ENCODE measurements around the gene VCL.
"Not testable (repeated sequence)": the region's sequence is repeated elsewhere in the genome, so short reads cannot be mapped to it uniquely, and the experiment has no call there.

The VCL gene

GRCh38 chr10:73997787-73998622, at the start of gene VCL:
Gene VCL, plus strand, starts transcription at chr10:73998116. Its CDS starts 92 bp downstream, at chr10:73998208.
- DNase-seq, result peak; percentile 90

DNA sequence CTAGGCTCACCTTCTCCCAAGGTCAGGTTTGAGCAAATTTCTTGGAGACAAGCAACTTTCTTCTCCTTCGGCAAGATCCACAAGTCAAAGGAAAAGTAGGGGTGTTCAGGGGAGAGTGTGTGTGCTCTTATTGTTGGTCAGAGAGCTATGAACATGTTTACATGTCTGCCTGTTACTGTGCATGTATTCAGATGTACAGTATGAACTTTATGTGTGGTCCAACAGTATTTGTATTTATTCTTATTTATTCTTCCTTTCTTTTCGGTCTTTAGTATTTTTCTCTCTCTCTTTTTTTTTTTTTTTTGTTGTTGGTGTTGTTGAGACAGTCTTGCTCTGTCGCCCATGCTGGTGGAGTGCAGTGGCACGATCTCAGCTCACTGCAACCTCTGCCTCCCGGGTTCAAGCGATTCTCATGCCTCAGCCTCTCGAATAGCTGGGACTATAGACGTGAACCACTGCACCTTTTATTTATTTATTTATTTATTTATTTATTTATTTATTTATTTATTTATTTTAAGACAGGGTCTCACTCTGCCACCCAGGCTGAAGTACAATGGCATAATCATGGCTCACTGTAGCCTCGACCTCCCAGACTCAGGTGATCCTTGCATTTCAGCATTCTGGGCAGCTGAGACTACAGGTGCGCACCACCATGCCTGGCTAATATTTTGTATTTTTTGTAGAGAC, 48.8 kb upstream of the VCL start:
- no peak for DNase-seq

DNA sequence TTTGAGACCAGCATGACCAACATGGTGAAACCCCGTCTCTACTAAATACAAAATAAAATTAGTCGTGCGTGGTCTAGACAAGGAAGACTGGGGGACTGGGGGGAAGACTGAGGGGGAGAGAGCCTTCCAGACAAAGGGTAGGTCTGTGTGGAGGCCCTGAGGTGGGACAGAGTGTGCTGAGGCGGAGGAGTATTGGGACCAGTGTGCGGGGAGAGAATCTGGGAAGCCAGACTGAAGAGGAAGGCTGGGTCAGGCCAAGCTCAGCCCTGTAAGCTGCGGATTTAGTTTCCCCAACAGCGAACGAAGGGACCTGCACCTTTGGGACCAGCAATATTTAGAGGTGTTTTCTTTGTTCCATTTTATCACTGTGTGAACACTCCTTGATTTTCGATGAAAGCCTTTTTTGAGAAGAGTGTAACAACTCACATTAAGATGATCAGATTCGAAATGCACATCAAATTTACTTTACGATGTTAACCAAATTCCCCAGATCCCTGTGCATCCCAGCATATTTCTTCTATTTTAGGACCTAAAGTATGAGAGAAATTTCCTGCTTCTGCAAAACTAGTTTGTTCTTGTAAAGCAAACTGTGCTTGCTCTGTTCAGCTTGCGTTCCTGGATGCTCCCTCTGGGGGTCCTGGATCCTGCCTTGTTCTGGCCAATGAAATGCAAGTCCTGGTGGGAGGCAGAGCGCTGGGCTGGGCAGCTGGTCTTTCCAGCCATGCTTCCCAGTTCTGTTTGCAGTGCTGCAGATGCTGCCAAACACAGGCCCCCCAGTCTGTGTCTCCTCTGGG, 47.6 kb upstream of the VCL start:
- DNase-seq, result no peak

GRCh38 chr10:73953665-73954064, 44.3 kb upstream of the VCL start:
- DNase-seq, result no peak

GRCh38 chr10:73954737-73955136, 43.2 kb upstream of the VCL start:
- DNase-seq, result no peak

DNA sequence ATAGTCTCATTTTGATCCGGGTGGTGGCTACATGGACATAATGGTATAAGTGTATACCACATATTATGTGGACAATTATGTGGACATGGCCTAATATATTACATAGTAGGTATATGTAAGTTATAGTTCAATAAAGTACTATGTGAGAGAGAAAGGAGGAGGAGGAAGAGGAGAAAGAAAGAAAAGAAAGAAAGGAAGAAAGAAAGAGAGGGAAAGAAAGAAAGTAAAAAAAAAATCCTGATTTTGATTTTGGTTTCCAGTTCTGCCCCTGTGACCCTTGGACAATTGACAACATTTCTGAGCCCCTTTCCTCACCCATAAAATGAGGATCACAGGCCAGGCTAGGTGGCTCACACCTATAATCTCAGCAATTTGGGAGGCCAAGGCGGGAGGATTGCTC, 42.2 kb upstream of the VCL start:
- no peak for DNase-seq

GRCh38 chr10:73956476-73957359, 41.2 kb upstream of the VCL start:
- DNase-seq, result no peak

GRCh38 chr10:73959484-73960243, 38.3 kb upstream of the VCL start:
- DNase-seq, result no peak

DNA sequence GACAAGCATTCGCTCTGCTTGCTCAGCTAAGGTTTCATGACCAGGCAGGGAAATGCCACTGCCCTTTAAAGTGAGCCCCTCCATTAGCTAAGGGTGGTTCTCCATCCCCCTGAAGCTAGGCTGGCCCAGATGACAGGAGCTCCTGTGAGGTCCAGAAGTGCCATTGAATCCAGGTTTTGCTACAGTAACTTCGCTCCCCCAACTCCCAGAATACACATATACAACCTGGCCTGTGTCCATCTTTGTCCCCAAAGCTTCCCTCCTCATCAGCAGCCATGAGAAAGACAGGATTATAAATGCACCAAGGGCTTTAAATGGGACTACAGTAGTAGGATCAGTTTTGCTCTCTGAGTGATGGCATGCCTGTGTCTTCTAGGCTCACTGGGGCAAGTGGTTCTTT, 35.5 kb upstream of the VCL start:
- no peak for DNase-seq

DNA sequence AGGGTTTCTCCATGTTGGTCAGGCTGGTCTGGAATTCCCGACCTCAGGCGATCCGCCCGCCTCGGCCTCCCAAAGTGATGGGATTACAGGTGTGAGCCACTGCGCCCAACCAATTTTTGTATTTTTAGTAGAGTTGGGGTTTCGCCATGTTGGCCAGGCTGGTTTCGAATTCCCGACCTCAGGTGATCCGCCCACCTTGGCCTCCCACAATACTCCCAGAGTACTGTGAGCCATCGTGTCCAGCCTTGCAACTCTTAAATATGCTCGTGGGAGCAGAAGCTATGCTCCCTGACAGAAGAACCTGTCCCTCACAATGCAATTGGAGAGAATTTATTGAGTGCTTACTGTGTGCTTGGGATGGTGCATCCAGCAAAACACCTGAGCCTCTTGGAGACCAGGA, 34.4 kb upstream of the VCL start:
- not testable (repeated sequence) for DNase-seq

- DNase-seq, result no peak
Measured at GRCh38 chr10:73964743-73965142, 33.2 kb upstream of the VCL start.

DNA sequence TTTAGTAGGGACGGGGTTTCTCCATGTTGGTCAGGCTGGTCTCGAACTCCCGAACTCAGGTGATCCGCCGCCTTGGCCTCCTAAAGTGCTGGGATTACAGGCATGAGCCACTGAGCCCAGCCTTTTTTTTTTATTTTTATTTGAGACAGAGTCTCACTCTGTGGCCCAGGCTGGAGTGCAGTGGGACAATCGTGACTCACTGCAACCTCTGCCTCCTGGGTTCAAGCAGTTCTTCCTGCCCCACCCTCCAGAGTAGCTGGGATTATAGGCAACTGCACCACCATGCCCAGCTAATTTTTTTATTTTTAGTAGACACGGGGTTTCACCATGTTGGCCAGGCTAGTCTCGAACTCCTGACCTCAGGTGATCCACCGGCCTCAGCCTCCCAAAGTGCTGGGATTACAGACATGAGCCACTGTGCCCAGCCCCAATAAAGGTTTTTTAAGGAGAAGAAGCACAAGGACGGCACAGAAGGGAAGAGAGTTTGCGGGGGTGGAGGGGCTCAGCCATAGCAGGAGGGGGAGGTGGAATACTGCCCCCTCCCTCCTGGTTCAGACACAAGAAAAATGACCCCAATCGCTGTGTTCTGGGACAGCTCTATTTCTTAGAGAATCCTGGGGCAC, 32.5 kb upstream of the VCL start:
- not testable (repeated sequence) for DNase-seq

- no peak for DNase-seq
Measured at GRCh38 chr10:73965890-73966768, 31.8 kb upstream of the VCL start.

- no peak for DNase-seq
Measured at GRCh38 chr10:73967022-73967429, 30.9 kb upstream of the VCL start.

DNA sequence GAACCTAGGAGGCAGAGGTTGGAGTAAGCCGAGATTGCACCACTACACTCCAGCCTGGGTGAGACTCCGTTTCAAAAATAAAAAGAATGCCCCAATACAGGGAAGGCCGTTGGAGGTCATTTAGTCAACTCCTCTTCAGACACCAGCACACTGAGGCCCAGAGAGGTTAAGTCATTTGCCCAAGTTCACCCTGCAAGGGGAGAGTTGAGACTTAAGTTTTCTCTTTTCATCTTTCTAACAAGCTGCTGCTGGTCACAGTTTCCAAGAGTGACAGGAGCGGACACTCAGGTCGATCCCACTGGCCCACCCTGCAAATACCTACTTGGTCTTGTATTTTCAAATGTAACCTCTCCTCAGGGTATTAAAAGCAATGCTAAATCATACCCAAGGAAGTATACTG, 30.4 kb upstream of the VCL start:
- no peak for DNase-seq

- no peak for DNase-seq
Measured at GRCh38 chr10:73968098-73968521, 29.8 kb upstream of the VCL start.

- DNase-seq, result no peak
Measured at GRCh38 chr10:73969224-73969841, 28.6 kb upstream of the VCL start.

DNA sequence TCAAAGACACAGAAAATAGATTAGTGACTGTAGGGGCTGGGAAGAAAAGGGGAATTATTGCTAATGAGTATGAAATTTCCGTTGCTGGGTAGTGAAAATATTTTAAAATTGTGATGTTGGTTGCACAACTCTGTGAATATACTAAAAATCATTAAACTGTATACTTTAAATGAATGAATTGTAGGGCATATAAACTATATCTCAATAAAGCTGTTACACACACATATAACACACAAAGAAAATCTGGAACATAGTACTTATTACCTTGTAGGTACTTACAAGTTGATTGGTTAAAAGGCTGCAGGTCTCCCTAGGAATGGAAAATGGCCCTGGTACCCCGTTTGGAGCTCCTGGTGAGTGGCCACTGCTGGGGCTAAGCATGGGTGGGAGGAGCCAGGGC, 27.1 kb upstream of the VCL start:
- DNase-seq, result no peak

DNA sequence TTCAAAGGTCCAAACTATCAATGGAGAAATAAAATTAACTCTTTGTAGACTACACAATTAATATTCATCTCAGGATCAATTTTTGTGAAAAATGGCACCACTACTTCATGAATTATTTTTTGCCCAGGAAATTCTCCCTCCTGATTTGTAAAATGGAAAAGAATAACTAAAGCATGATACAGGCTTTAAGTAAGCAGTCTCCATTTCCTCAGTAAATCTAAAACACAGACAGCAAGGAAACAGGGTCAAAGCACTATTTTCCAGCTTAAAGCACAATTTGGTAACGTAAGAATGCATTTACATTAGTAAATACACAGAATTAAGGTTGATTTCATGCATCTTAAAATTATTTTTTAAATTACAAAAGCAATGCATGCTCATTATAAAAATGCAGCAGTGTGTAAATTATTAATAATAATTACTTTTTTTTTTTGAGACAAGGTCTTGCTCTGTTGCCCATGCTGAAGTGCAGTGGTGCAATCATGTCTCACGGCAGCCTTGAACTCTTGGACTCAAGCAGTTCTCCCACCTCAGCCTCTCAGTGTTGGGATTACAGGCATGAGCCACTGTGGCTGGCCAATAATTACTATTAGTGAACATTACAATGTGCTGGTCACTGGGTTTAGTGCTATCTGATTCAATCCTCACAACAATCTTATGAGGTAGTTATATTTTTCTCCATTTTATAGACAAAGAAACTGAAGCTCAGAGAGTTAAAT, 26.1 kb upstream of the VCL start:
- no peak for DNase-seq

Data from NCI-H1105 (cell line).